ENCODE results near the gene NOM1.

NOM1 gene

DNA sequence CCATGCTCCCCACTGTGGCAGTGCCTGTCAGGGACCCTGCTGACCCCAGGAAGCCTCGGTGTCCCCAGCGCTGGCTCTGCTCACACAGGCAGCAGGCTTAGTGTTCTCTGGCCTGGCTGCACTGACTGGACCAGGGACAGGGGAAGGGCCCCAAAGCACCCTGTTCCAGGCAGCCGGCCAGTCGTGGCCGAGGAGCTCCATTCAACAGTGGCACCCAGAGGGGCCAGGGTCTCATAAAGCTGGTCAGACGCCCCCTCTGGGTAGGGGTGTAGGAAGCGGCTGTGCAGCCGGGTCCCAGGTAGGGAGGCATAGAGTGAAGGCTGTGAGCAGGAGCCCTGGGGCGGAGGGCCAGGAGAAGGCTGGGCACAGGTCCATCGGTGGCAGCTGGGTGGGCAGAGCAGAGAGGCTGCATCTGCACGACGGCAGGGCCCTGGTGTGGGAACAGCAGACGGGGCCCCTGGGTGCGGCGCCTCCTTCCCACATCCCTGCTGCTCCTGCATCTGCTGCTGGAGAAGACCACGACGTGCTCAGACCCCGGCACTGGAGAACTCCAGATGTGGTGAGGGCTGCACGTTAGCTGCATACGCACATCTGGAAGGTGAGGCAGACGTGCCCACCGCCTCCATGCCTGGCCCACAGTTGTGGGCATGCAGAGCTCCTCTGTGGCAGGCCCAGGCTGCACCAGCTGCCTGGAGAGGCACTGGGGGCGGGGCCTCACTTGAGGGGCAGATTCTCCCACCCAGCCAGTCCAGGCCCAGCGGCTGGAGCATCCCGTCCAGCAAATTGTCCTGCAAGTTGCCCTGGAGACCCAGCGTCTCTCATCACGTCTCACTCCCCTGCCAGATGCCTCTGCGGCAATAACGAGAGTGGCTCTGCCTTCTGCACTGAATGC is 35.8 kb downstream of the NOM1 start:
- DNase-seq (ENCODE audit: low read depth in 2 of 2), result no peak

DNA sequence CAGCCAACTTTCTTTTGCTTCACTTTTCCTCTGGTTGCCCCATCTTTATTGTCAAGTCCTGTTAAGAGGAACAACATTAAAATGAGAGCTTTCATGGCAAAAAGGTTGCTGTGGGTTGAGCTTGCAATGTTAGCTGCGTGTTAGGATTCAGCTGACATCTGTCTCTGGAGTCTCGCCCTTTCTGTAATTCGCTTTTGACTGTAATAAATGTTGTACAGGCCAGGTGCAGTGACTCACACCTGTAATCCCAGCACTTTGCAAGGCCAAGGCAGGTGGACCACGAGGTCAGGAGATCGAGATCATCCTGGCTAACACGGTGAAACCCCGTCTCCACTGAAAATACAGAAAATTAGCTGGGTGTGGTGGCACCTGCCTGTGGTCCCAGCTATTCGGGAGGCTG is 36.9 kb downstream of the NOM1 start:
- DNase-seq (ENCODE audit: low read depth in 2 of 2), result no peak

DNA sequence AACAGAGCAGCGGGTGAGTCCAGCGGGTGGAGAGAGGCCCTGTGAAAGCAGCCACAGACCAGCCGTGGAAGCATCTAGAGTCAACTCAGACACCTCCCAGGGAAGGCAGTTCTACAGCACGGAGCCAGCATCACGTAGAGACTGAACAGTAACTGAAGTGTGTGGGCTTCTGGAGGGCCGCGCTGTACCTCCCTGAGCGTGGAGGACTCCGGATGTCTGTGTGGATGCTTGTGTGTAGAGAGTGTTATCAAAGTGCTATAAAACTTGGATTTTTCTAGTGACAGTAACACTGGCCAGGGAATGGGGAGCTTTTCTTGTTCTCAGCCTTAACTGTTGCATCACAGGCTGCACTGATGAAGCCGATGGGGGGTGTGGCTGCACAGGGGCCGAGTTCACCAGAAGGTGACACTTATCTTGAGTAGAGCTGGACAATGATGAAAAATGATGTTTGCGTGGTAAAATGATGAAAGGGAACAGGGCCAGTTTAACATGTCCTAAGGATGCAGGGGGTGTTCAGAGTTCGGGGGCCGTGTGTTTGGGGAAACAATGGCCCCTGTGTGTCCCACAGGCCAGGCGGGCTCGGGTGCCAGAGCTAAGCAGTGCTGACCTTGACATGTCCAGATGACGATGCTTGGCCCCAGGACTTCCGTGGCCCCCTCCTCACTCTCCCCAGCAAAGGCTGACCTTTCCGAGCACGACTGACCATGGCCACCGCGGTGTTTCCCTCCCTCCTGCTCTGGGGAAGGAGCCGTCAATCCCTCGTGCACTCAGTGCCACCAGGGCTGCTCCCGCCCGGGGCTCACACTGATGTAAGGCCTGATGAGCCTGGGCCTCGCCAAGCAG is 39.1 kb downstream of the NOM1 start:
- DNase-seq (ENCODE audit: low read depth in 2 of 2), result no peak

DNA sequence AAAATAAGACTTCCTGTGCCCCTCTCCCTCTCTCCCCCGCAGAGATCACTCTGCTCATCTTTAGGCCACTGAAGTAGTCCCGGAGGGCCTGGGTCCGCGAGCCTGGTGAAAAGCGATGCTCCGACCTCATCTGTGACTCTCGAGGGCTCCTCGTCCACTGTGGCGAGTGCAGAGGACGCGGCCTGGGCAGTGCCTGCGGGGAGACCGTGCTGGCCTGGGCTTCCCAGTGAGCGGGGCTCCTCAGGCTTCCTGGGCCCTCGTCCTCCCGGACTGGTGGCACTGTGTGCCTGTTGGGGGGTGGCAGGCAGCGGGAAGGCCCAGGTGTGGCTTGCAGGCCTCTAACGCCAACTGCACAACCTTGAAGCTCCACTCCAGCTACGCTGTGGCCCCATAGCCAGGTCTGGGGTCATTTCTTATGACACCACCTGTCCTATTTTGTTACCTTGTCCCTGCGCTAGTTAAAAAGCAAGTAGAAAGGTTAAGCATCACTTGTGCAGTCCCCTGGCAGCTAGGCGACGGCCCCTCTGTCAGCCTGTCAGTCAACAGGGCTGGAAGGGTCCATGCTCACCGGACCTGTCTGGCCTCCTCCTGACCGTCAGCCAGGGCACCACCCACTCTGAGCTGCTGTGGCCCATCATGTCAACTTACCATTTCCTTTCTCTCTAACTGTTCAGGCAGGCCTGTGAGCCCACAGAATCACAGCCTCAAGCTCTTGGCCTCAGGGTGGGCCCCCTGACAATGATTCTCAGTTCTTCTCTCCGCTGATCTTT is 40.4 kb downstream of the NOM1 start:
- DNase-seq (ENCODE audit: low read depth in 2 of 2), result no peak

DNA sequence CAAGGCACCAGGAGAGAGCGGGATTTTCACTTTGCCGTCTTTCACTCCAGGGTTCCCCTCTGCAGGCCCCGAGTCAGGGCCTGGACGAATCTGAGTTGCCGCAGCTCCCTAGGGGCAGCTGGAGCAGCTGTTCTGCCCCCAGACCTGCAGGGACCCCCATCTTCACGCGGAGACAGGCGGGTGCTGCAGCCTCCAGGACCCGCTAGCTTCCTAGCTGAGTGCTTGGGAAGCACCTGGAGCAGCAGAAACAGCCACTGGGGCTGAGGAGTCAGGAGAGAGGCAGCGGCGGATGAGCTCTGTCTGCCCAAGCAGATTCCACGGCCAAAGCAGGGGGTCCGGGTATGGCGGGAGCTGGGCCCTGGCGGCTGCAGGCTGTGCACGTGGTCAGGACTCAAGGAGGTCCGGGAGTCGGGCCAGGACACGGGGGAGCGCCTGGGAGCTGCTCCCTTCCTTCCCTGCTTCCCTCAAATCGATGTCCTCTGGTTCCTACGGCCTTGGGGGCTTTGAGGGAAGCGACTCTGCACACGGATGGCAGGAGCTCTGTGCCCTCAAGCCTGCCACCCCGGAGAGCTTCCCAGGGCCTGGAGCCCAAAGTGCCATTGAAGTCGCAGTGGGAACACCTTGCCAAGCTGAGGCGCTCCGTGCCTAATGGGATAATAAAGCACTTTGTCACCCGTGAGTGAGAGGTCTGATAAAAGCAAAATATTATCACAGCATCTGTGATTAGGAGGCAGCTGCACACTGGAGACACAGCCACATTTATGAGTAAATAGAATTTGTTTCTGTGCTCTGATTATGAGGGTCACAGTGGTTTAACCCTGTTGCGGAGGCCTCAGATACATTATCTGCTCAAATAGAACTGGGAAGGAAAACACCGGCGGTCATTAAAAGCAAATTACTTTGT is 43.8 kb downstream of the NOM1 start:
- DNase-seq (ENCODE audit: low read depth in 2 of 2), result no peak

DNA sequence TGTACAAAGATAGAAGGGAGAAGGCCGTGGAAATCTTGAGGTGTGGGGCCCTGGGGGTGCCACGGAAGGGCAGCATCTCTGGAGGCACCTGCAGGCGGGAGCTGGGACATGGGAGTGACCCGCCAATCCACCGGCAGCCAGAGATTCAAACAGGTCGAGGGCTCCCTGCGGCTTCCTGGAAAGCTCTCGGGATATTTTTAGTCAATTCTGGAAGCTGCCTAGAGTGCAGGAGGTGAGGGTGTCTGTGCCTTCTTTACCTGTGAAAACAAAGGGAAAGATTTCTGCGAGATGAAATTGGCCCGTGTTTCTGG is 44.4 kb downstream of the NOM1 start:
- DNase-seq (ENCODE audit: low read depth in 2 of 2), result no peak

DNA sequence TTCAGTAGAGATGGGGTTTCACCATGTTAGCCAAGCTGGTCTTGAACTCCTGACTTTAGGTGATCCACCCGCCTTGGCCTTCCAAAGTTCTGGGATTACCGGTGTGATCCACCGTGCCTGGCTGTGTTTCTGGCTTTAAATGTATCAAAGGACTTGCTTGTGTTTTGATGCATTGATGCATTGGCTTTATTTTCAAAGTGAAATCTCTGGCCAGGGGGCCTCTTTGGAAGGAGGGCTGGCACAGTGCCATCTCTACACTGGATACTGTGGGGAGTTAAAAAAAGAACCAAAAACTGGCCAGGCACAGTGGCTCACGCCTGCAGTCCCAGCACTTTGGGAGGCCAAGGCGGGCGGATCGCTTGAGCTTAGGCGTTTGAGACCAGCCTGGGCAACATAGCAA is 44.9 kb downstream of the NOM1 start:
- no peak for DNase-seq (ENCODE audit: low read depth in 2 of 2)

DNA sequence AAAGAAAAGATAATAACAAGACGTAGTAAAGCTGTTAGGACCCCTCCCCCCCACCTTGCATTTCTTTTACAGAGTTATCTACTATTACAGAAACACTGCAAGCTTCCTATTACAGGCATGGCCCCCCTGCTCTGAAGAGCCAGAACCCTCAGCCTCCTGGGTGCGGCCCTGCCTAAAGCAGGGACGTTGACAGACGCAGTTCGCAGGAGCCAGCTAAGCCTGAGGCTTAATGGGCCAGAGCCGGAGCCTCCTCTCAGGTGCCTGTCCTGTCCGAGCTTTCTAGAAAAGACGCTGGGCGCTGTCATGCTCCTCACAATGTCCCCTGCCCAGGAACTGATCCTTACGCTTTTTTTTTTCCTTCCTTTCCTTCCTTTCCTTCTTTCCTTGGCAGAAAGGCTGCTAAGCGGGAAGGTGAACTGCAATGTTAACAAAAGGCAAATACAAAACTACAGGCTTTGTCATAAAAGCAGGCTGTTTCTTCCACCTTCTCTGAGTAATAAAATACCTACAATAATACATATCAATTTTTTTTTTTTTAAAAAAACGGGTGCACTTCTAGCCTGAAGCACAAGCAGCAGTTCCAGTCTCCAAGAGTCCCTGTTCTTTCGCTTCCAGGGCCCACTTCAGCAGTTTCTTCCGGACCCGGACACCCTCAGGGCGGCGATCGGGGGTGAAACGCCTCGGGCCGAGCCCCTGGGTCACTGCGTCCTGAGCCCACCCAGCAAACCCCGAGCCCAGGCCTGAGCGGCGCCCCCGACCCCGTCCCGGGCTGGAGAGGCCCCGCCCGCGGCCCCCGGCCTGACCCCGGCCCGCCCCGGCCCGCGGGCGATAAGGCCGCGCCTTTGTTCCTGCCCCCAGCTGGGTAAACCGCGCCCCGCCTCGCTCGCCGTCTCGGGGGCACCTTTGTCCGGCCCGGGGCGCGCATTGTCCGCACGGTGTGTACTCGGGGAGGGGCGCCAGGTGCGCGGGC is 49.8 kb downstream of the NOM1 start:
- DNase-seq (ENCODE audit: low read depth in 2 of 2), result no peak

DNA sequence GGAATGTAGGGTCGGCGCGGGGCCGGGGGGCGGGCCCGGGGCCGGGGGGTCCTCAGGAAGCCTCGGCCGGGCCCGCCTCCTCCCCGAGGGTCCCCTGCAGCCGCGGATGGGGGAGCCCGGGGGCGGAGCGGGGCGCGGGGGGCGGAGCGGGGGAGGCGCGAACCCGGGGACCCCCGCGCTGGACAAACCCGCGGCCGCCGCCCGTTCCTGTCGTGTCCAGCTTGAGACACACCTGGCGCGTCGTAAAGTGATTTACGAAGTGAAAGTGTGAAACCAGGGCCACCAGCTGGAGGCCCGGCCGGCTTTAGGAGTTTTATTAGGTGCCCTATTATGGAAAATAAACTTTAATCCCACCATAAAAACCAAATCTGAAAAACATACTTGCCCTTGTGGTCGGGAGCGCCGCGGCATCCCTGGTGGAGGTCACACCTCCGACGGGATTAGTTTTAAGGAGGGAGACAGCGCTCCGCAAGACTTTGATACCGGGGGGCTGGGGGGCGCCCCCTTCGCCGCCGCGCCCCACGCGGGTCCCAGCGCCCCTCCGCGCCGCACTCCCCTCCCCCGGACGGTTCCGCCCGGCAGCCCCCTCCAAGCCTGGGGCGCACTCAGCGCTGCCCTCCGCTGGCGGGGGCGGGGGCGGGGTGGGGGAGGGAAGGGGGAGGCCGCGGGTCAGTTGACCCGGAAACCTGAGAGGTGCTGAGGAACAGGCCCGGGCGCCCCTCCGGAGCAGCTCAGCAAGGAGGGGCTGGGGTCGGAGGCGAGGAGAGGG is 50.6 kb downstream of the NOM1 start:
- no peak for DNase-seq (ENCODE audit: low read depth in 2 of 2)

DNA sequence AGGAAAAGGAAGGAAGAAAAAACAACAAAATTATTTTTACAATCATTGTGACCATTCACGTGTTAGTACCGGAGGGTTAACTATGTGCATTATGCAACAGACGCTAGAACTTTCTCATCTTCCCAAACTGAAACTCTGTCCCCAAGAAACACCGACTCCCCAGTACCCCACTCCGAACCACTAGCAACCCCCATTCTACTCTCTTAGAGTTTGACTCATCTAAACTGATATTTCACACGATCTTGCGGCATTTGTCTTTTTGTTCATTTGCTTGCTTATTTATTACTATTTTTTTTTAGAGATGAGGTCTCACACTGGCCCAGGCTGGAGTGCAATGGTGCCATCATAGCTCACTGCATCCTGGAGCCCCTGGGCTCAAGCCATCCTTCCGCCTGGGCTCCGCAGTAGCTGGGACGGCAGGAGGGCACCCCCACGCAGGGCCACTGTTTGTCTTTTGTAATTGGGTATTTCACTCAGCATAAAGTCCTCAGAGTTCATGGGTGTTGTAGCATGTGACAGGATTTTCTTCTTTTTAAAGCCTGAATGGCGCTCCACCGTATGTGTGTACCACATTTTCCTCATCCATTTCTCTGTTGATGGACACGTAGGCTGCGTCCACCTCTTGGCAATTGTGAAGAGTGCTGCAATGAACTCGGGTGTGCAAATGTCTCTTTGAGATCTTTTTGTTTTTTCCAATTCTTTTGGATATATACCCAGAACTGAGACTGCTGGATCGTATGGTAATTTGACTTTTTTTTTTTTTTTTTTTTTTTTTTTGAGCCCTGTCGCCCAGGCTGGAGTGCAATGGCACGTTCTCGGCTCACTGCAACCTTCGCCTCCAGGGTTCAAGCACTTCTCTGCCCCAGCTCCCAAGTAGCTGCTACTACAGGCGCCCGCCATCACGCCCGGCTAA is 51.5 kb downstream of the NOM1 start:
- DNase-seq (ENCODE audit: low read depth in 2 of 2), result no peak

DNA sequence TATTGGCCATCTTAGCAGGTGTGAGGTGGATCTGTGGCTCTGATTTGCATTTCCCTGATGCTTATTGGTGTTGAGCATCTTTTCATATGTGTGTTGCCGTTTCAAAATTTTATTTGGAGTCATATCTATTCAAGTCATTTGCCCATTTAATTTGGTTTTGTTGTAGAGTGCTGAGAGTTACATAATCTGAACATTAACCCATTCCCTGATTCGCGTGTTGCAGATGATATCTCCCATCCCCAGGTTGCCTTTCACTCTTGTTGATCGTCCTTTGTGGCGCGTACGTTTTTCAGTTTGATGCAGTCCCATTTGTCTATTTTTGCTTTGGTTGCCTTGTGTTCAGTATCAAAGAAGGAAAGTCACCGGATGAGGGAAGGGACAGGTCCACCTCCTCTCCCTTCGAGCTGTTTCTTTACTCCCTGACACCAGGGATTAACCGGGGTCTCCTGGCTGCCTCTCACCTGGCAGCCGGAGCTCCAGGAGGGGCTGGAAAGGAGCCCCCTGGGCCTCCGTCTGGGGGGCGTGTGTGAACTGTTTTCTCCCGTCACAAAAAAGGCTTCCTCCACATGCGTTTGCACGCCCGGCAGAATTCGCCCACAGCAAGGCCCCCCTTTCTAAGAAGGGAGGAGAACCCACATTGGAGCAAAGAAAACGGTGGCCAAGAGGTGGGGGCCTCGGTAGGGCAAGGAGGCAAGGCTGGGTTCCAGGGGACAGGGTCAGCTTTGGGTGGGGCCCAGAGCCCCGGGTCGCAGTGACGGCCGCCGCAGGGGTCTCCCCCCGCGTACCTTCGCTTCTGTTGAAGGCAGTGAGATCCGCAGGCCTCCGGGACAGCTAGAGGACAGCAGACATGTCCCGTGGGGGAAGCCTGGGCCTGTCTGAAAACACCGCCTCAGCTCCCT is 52.7 kb downstream of the NOM1 start:
- no peak for DNase-seq (ENCODE audit: low read depth in 2 of 2)

DNA sequence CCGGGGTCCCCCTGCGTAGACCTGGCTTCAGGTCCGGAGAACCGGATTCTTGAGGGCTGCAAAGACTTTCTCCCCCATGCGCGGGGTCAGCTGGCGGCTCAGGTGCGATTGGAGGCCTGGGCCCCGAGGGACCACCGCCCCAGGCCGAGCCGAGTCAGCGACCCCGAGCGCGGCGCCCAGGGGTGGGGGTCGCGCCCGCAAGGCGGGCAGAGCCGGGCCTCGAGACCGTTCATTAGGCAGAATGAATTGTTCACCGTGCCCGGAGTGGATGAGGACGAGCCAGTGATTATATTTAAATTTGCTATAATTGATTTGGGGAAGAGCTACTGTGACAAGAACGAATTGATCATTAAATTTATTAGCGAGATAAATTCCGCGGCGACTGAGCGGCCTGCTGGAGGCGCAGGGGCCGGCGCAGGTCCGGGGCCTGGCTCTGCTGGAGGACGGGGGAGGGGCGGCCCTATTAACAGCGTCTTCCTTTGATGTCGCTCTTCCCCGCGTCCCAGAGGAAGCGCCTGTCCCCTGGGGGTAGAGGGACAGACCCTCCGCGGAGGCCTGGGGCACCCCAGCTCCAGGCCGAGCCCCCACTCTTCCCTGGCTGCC is 53.4 kb downstream of the NOM1 start:
- no peak for DNase-seq (ENCODE audit: low read depth in 2 of 2)

DNA sequence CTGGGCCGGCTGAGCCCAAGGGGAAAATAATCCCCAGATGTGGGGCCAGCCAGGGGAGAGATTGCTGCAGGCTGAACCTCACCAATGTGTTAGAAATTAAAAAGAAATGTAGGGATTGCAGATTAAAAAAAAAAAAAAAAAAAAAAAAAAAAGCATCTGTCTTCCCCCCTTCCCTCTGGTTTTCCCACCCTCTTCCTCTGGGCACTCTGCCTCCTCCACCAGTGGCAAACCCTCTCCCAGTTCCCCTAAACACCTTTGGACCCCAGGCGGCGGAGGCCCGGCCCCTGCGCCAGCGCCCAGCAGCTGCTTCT is 53.9 kb downstream of the NOM1 start:
- DNase-seq (ENCODE audit: low read depth in 2 of 2), result no peak

DNA sequence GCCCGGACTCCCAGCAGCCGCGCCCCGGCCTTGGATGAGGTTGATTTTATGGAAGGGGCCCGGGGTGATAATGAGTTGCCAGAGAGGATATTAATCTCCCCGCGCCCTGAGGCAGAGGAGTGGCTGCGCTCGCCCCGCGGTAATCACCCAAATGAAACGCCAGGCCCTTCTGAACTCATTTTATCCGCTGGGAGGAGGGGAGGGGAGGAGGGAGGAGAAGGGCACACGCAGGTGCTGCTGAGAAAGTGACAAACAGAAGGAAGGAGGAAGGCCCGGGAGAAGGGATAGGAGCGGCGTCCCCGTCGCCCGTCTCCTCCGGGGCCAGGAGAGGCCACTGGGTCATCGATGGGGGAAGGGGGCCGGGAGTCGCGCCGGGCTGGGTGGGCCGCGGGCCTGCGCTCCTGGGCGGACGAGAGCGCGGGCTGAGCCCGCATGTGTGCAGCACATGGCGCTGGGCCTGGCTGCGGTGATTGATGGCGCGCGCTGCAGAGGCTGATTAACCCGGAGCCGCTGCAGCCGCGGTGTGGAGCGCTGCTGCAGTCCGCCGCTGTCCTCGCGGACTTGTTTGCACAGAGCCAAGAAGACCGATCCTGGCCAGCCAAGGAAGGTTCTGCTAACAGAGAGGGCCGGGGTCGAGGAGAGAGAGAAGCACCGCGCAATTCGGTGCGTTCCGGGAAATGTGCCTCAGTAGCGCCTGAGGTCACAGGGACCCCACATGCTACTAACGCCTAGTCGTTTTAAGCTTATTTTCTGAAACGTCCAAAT is 54.4 kb downstream of the NOM1 start:
- DNase-seq (ENCODE audit: low read depth in 2 of 2), result no peak

DNA sequence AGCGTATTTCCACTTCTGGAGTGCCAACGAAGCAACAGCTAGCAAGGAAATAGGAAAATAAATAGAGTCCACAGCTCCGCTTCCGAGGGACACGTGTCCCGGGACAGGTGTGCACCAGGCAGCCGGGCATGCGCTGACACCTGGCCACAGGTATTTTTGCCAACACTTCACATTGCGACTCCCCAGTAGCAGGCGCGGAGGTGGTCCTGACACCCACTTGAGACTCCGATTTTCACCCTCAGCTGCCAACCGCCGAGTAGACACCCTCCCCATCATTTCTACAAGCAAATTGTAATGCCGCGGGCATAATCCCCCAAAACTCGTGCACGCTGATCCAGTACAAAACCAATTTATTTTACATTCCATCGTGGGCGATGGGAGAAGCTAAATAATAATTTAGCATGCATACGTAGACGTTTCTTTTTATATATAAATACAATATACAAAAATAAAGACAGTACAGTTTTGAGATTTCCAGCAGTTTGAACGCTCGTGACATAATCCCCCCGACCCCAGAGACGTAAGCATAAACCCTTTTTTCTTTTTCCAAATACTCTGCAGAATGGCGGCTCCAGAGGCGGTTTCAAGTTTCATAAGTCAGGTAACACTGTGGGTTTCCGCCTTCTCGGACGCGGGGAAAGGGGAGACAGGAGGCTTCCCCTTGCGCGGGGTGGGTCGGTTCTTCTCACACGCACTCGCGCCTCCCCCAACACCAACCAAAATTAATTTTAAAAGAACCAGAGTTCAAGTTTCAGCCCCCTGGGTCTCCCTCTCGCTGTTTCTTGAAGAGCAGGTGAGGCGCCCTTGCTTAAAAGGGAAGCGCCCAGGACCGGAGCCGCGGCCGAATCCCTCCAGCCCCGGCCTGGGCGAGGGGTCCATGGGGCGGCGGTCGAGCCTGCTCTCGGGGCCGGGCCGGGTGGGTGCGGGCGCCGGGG is 55.3 kb downstream of the NOM1 start:
- DNase-seq (ENCODE audit: low read depth in 2 of 2), result no peak
